ENCODE measurements around the gene LMNA.

The LMNA gene

DNA sequence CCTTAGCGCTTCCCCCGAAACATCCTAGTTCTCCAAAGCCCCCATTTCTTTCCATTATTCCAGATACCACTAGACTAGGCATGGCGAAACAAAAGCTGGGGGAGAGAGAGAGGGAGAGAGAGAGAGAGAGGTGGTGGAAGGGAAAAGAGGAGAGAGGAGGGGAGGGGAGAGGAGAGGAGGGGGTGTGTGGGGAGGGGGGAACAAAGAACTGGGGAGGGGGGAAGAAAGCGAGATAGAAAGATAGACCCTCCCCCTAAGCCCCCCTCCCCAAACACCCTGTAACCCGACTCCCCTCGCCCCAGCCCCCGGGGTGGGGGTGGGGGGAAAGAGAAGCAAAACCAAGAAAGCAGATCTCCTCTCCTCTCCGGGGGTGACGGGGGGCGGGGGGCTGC lies 32.6 kb upstream of the LMNA start:
- no peak for DNase-seq (ENCODE audit: low read depth)

- peak; percentile 37 for DNase-seq (ENCODE audit: low read depth)
Measured at GRCh38 chr1:156082309-156083091, 32.0 kb upstream of the LMNA start, which contains the start of gene MEX3A. Gene MEX3A (minus strand): TSS chr1:156082465. CDS start chr1:156081998, 467 bp downstream.

GRCh38 chr1:156083800-156084790 lies 30.4 kb upstream of the LMNA start:
- DNase-seq (ENCODE audit: low read depth) = no peak

- no peak for DNase-seq (ENCODE audit: low read depth)
Measured at GRCh38 chr1:156086256-156086662, 28.3 kb upstream of the LMNA start.

GRCh38 chr1:156089704-156090103 lies 24.8 kb upstream of the LMNA start:
- no peak for DNase-seq (ENCODE audit: low read depth)

GRCh38 chr1:156090138-156090839 lies 24.2 kb upstream of the LMNA start:
- no peak for DNase-seq (ENCODE audit: low read depth)

- peak; percentile 82 for DNase-seq (ENCODE audit: low read depth)
Measured at GRCh38 chr1:156090840-156091188, 23.7 kb upstream of the LMNA start.

- no peak for DNase-seq (ENCODE audit: low read depth)
Measured at GRCh38 chr1:156091610-156092009, 22.9 kb upstream of the LMNA start.

GRCh38 chr1:156095906-156096508 lies 18.5 kb upstream of the LMNA start:
- DNase-seq (ENCODE audit: low read depth) = no peak

DNA sequence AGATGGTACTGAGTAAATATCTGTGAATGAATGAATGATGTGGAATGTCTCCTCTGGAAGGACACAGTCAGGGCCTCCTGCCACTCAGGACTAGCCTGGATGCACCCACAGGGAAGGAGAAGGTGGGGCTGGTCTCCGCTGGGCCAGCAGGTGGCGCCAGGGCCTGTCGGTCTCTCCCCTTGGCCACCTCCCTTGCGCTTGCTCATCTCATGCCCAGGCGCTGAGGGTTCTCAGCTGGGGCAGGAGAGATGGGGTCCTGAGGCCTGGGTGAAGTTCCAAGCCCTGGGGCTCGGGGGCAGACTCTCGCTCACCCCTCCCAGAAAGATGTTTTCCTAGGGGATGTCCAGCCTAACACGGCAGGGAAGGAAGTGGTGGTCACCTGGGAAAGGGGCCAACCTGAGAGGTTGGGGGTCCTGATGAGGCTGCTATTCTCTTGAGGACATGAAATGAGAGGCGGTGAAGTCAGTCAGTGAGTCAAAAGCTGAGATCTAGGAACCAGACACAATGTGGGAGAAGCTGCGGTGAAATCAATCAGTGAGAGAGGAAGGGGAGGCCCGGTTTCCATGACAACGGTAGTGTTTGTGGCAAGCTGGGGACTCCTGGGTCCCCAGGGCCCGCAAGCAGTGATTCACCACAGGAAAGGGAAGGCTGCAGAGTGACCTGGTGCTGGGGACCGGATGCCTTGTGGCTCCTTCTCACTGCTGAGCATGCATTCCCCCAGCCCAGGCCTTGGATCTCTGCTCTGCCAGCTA lies 17.7 kb upstream of the LMNA start:
- DNase-seq (ENCODE audit: low read depth) = peak; percentile 78

GRCh38 chr1:156097499-156098178 lies 16.9 kb upstream of the LMNA start:
- DNase-seq (ENCODE audit: low read depth) = no peak

DNA sequence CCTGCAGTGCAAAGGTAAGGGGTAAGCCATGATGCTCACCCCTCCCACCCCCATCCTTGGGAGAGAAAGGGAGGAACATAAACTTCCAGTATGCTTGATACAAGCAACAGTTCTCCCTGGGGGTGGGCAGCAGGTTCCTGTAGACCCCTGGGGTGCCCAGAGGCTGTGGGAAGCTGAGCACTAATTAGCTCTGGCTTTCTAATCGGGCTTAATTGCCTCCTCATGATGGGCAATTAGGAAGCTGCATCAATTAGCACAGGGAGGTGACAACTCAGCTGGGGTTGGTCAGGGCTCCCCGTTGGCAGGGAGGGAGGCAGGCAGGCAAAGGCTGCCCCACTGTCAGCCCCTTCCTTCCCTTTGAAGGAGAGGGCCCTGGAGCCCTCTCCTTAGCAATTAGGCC lies 15.7 kb upstream of the LMNA start:
- DNase-seq (ENCODE audit: low read depth) = no peak

GRCh38 chr1:156099282-156099681 lies 15.2 kb upstream of the LMNA start:
- no peak for DNase-seq (ENCODE audit: low read depth)

DNA sequence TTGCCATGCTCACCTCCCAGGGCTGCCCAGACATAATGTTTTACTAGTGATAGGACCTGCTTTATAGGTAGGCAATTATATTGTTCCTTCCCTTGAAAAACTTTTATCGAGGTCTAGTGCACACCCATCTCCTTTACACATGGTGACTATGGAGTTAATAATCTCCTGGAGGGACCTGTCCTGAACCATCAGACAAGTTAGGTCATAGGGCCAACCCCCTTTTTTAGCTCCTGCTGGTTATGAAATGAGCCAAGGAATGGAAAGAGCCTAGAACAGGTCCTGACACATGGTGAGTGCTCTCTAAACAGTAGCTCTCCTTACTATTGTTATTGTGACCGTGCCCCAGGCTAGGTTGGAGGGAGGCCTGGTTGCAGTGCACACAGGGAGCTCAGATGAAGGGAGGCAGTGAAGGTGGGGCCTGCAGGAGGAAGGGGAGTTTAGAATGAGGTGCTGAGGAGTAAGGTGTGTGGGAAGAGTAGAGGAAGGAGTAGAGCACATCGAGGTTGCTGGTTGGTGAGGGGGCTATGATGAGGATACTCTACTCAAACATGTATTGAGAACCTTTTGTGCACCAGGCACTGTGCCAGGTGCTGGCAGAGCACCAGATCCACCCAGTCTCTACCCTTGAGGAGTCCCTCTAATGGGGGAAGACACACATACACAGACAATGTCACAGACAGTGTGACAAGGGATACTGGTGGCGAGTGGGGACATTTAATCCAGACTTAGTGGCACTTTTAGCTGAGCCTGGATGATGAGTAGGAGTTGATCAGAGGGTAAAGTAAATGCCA lies 14.1 kb upstream of the LMNA start:
- no peak for DNase-seq (ENCODE audit: low read depth)

DNA sequence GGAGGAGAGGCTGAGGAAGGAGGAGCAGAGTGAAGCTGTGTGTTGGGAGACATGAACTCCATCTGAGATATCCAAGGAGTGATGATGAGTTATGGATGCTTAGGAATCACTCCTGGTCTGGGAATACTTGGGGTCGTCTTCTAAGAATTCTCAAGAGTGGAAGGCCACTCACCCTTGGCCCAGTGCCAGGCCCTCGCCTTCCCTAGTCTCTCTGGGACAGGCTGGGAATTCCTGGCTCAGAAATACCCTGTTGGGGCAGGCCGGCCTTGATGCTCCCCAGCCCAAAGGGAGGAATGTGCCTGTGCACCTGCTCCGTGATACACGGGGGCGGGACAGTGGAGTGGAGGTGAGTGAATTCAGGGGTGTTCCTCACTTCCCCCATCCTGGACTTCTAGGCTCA lies 12.6 kb upstream of the LMNA start:
- DNase-seq (ENCODE audit: low read depth) = no peak

GRCh38 chr1:156102633-156103511 lies 11.6 kb upstream of the LMNA start:
- DNase-seq (ENCODE audit: low read depth) = no peak

DNA sequence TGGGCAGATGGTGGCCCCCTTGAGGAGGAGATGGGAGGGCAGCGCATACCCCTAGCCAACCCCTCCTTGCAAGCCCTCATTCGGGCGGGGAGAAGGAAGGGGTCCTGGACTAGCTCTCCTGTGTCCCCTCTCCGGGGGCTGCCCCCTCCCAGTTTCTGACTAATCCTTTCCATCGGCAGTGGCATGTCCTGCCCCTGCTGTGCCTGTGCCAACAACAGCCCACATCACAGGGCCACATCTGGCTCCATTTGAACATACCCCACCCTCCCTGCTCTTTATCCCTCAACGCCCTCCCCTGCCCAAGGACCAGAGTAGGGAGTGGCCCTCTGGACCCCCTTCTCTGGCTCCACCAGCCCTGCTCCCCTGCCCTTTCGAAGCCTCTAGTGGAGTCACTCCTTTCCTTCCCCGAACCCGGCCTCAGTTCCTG lies 11.0 kb upstream of the LMNA start:
- peak; percentile 43 for DNase-seq (ENCODE audit: low read depth)

- DNase-seq (ENCODE audit: low read depth) = peak; percentile 54
Measured at GRCh38 chr1:156104065-156104810, 10.3 kb upstream of the LMNA start.

Data from T follicular helper cell (primary cell).